HCT116 (cell line): ENCODE results near the gene ISCA2. TPM values are rescaled to one million over a fixed set of nuclear protein-coding genes. Genes with fewer than 3 reads are reported as not detected.

Source experiments
- ATAC-seq: fragments of 200-7000 bp; cut with Tn5 transposase; 2 replicates; pipeline ENCODE4 v1.9.1; 2020; ENCODE audit warnings: mild to moderate bottlenecking, moderate library complexity
- BruUV-seq: library from RNA; stranded (reverse); fragments of 400-500 nt; replicated peaks from 2 replicates; lab custom pipeline; 2021; lab: Mats Ljungman, UMichigan
- CTCF ChIA-PET: fragments of 300-600 bp; sonication (Branson Sonifier 250); formaldehyde crosslinking; loops from one replicate; lab custom pipeline; 2021; ENCODE audit warnings: antibody characterized with exemption; lab: Charles Lee
- POLR2A ChIA-PET: fragments of 300-600, 350-600 bp; sonication (Branson Sonifier 250); formaldehyde crosslinking; loops from one replicate; lab custom pipeline; 2021; ENCODE audit warnings: antibody characterized with exemption; lab: Charles Lee
- RAD21 ChIA-PET, 2 experiments: fragments of 300-600 bp; sonication (Branson Sonifier 250); formaldehyde crosslinking; loops; one replicate each; lab custom pipeline; 2023; ENCODE audit warnings: low total read pairs in 2 of 2; ENCODE audit not compliant: uncharacterized antibody in 2 of 2, unreplicated experiment in 2 of 2, low non-redundant PET in 1 of 2; lab: Charles Lee
- DNase-seq: peaks from one replicate; pipeline ENCODE4 v3.0.0-alpha.2; 2010; ENCODE audit warnings: low read depth, low spot score
- H2AFZ ChIP-seq: fragments of 200-600 bp; shearing (Covaris generic), sonication (generic); 2 replicates; pipeline ENCODE4 v1.6.1; 2017; ENCODE audit warnings: low read depth, mixed run types, mixed read lengths, antibody characterized with exemption, low read length; ENCODE audit not compliant: poor library complexity, severe bottlenecking
- H3K27ac ChIP-seq: 2 replicates; pipeline ENCODE4 v1.5.1; 2012; ENCODE audit warnings: low read depth, low read length
- H3K27me3 ChIP-seq: fragments of 200-600 bp; sonication (generic); 2 replicates; pipeline ENCODE4 v1.6.1; 2016; ENCODE audit warnings: mixed run types, low read length, mixed read lengths; ENCODE audit not compliant: insufficient read depth
- H3K36me3 ChIP-seq, 2 experiments: fragments of 200-500 bp in 1 of 2; fragments of 200-600 bp in 1 of 2; sonication (Bioruptor generic) in 1 of 2; sonication (generic) in 1 of 2; 2 replicates each; pipeline versions ENCODE4 v1.5.1 to v1.6.1; 2014 to 2016; ENCODE audit warnings: low read length in 2 of 2, inconsistent platforms in 1 of 2, mixed read lengths in 1 of 2, mixed run types in 1 of 2; ENCODE audit not compliant: insufficient read depth in 2 of 2, control insufficient read depth in 1 of 2
- H3K4me1 ChIP-seq, 2 experiments: fragments of 200-600 bp in 1 of 2; sonication (generic) in 1 of 2; 2 replicates each; pipeline versions ENCODE4 v1.5.1 to v1.6.1; 2012 to 2017; ENCODE audit warnings: low read length in 2 of 2, inconsistent platforms in 1 of 2, mild to moderate bottlenecking in 1 of 2, mixed read lengths in 1 of 2, mixed run types in 1 of 2, moderate library complexity in 1 of 2; ENCODE audit not compliant: insufficient read depth in 2 of 2, control insufficient read depth in 1 of 2
- H3K4me2 ChIP-seq: fragments of 200-600 bp; sonication (generic); 2 replicates; pipeline ENCODE4 v1.6.1; 2017; ENCODE audit warnings: mixed run types, low read length, mixed read lengths
- H3K4me3 ChIP-seq, 2 experiments: fragments of 200-600 bp in 1 of 2; sonication (generic) in 1 of 2; replicated peaks in 1 of 2; 2 replicates each; pipeline ENCODE4 v1.5.1; 2011 to 2016; ENCODE audit warnings: low read length in 2 of 2, control low read depth in 1 of 2, low read depth in 1 of 2, mild to moderate bottlenecking in 1 of 2, mixed read lengths in 1 of 2, mixed run types in 1 of 2
- H3K79me2 ChIP-seq: fragments of 200-600 bp; sonication (generic); 2 replicates; pipeline ENCODE4 v1.6.1; 2017; ENCODE audit warnings: mild to moderate bottlenecking, mixed run types, low read length, moderate library complexity, mixed read lengths; ENCODE audit not compliant: insufficient read depth
- H3K9ac ChIP-seq: fragments of 200-600 bp; sonication (generic); 2 replicates; pipeline ENCODE4 v1.6.1; 2016; ENCODE audit warnings: low read length, mixed read lengths
- H3K9me2 ChIP-seq: fragments of 200-600 bp; sonication (generic), shearing (Covaris generic); 2 replicates; pipeline ENCODE4 v1.6.1; 2017; ENCODE audit warnings: mixed run types, mild to moderate bottlenecking, moderate library complexity; ENCODE audit not compliant: insufficient read depth
- H3K9me3 ChIP-seq, 2 experiments: fragments of 200-500 bp in 1 of 2; fragments of 200-600 bp in 1 of 2; sonication (Bioruptor generic) in 1 of 2; sonication (generic) in 1 of 2; 2 replicates each; pipeline ENCODE4 v1.6.1; 2014 to 2017; ENCODE audit warnings: low read length in 2 of 2, mixed read lengths in 2 of 2, inconsistent platforms in 1 of 2, low read depth in 1 of 2, mild to moderate bottlenecking in 1 of 2, mixed run types in 1 of 2, moderate library complexity in 1 of 2; ENCODE audit not compliant: control insufficient read depth in 1 of 2, insufficient read depth in 1 of 2
- H4K20me1 ChIP-seq: fragments of 200-600 bp; sonication (generic), shearing (Covaris generic); 2 replicates; pipeline ENCODE4 v1.6.1; 2017; ENCODE audit warnings: mixed run types, mild to moderate bottlenecking, moderate library complexity; ENCODE audit not compliant: insufficient read depth
- CBX3 ChIP-seq: IDR thresholded peaks from 2 replicates; pipeline ENCODE4 v1.6.1; 2012; ENCODE audit warnings: low read depth
- ELF1 ChIP-seq: IDR thresholded peaks from 2 replicates; pipeline ENCODE4 v1.6.1; 2012; ENCODE audit warnings: low read depth, borderline replicate concordance
- EZH2 ChIP-seq: fragments of 200-600 bp; sonication (generic); IDR thresholded peaks from 2 replicates; pipeline ENCODE4 v1.6.1; 2017; ENCODE audit warnings: antibody characterized with exemption, mixed run types
- EZH2phosphoT487 ChIP-seq: fragments of 200-600 bp; IDR thresholded peaks from 2 replicates; pipeline ENCODE4 v1.6.1; 2018; ENCODE audit warnings: antibody characterized with exemption, borderline replicate concordance
- FOSL1 ChIP-seq: IDR thresholded peaks from 2 replicates; pipeline ENCODE4 v1.6.1; 2012; ENCODE audit warnings: low read depth
- JUND ChIP-seq: IDR thresholded peaks from 2 replicates; pipeline ENCODE4 v1.6.1; 2012
- SP1 ChIP-seq: IDR thresholded peaks from 2 replicates; pipeline ENCODE4 v1.6.1; 2012; ENCODE audit warnings: low read depth
- SRF ChIP-seq: IDR thresholded peaks from 2 replicates; pipeline ENCODE4 v1.6.1; 2012; ENCODE audit warnings: low read depth
- TCF7L2 ChIP-seq: IDR thresholded peaks from 2 replicates; pipeline ENCODE4 v1.7.0; 2011; ENCODE audit warnings: borderline replicate concordance, inconsistent platforms; ENCODE audit not compliant: insufficient read depth, insufficient read length; ENCODE audit errors: extremely low read depth
- YY1 ChIP-seq: IDR thresholded peaks from 2 replicates; pipeline ENCODE4 v1.6.1; 2011; ENCODE audit warnings: low read length, low read depth, moderate library complexity, mild to moderate bottlenecking; ENCODE audit not compliant: insufficient replicate concordance; ENCODE audit errors: extremely low read depth
- ZFX ChIP-seq: fragments of 450-650 bp; IDR thresholded peaks from 2 replicates; pipeline ENCODE4 v1.6.1; 2017
- ZNF274 ChIP-seq: fragments of 200-500 bp; sonication (Bioruptor generic); IDR thresholded peaks from 2 replicates; pipeline ENCODE4 v1.6.1; 2014; ENCODE audit warnings: mild to moderate bottlenecking, low read depth, low read length, inconsistent platforms
- intact Hi-C: fragments of 100-400 bp; cut with micrococcal nuclease; formaldehyde crosslinking; loops from 2 replicates; pipeline ENCODE4 v1.10.0; 2022
- total RNA-seq: library from RNA; stranded (reverse); gene quantifications from one replicate; pipeline ENCODE4 v1.2.1, GENCODE V29; 2021; ENCODE audit not compliant: unreplicated experiment
- TF ChIP-seq, protein P1 (sequence below): IDR thresholded peaks from 2 replicates; pipeline ENCODE4 v1.6.1; 2011; ENCODE audit warnings: mild to moderate bottlenecking, low read length, moderate library complexity; ENCODE audit not compliant: insufficient replicate concordance; ENCODE audit errors: extremely low read depth
- TF ChIP-seq, protein P2 (sequence below), 3 experiments: fragments of 200-600 bp in 1 of 3; sonication (generic) in 1 of 3; IDR thresholded peaks in 2 of 3; conservative IDR thresholded peaks in 1 of 3; 2 replicates each; pipeline ENCODE4 v1.5.1; 2012 to 2017; ENCODE audit warnings: low read depth in 2 of 3, low read length in 2 of 3, antibody characterized with exemption in 1 of 3, borderline replicate concordance in 1 of 3, control low read depth in 1 of 3, mild to moderate bottlenecking in 1 of 3, mixed read lengths in 1 of 3, mixed run types in 1 of 3, moderate library complexity in 1 of 3; ENCODE audit not compliant: insufficient read depth in 1 of 3
- TF ChIP-seq, protein P3 (sequence below): IDR thresholded peaks from 2 replicates; pipeline ENCODE4 v1.6.1; 2012
- TF ChIP-seq, protein P4 (sequence below): IDR thresholded peaks from 2 replicates; pipeline ENCODE4 v1.6.1; 2012; ENCODE audit warnings: low read depth

The ISCA2 gene
- total RNA-seq, 1 experiment from 2014 or later = 27.5 TPM

DNA sequence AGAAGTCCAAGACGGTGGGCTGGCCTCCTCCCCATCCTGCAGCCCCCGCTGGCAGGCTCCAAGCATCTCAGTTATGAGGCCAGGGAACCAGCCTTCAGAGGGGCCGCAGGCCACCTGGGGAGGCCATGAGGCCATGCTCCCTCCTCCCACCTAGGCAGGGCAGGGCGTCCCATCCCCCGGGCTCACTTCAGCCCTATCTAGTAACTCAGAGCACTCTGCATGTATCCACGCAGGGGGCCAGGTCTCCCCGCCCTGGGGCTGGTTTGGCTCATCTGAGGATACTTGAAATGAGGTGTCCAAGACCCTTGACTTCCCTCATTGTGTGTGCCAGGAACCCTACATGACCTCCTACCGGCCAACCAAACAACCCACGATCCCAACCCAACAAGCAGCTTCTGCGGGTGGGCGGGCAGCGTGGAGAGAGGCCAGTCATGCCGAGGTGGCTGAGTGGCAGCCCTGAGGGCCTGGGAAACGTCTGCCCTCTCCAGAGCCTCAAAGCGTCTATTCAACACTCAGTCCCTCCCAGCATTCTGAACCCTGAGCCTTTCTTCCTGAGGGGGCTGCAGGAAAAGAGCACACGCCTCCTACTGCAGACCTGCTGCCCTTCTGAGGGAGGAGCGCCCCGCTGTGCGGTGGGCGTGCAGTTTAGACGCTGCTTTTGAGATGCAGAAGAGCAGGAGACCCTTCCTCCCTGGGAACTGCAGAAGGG, 16.8 kb downstream of the ISCA2 start:
- ChIA-PET RAD21 (no interaction called here), CTCF (interaction anchor here (1.4 kb wide), 1 partner anchor 8 kb away, joined by 4 read pairs; no protein-coding TSS in a partner anchor), POLR2A (no interaction called here)
- H3K27ac ChIP-seq = no peak overlapping the region
- no TSS peak for BruUV-seq
- intact Hi-C loops = no loop called here
- no peaks in the 10 kb centered on the region for H3K27me3 ChIP-seq
- no peaks in the 10 kb centered on the region for H3K9me2 ChIP-seq
- no peak for TF ChIP-seq EZH2phosphoT487
- no peak for TF ChIP-seq YY1
- TF ChIP-seq ZFX = no peak
- no peak for TF ChIP-seq ELF1
- TF ChIP-seq, protein P1, sequence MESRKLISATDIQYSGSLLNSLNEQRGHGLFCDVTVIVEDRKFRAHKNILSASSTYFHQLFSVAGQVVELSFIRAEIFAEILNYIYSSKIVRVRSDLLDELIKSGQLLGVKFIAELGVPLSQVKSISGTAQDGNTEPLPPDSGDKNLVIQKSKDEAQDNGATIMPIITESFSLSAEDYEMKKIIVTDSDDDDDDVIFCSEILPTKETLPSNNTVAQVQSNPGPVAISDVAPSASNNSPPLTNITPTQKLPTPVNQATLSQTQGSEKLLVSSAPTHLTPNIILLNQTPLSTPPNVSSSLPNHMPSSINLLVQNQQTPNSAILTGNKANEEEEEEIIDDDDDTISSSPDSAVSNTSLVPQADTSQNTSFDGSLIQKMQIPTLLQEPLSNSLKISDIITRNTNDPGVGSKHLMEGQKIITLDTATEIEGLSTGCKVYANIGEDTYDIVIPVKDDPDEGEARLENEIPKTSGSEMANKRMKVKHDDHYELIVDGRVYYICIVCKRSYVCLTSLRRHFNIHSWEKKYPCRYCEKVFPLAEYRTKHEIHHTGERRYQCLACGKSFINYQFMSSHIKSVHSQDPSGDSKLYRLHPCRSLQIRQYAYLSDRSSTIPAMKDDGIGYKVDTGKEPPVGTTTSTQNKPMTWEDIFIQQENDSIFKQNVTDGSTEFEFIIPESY = no peak
- TF ChIP-seq, protein P2, sequence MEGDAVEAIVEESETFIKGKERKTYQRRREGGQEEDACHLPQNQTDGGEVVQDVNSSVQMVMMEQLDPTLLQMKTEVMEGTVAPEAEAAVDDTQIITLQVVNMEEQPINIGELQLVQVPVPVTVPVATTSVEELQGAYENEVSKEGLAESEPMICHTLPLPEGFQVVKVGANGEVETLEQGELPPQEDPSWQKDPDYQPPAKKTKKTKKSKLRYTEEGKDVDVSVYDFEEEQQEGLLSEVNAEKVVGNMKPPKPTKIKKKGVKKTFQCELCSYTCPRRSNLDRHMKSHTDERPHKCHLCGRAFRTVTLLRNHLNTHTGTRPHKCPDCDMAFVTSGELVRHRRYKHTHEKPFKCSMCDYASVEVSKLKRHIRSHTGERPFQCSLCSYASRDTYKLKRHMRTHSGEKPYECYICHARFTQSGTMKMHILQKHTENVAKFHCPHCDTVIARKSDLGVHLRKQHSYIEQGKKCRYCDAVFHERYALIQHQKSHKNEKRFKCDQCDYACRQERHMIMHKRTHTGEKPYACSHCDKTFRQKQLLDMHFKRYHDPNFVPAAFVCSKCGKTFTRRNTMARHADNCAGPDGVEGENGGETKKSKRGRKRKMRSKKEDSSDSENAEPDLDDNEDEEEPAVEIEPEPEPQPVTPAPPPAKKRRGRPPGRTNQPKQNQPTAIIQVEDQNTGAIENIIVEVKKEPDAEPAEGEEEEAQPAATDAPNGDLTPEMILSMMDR (IDR thresholded peaks at IDR 0.05 in 2 of 3, conservative IDR thresholded peaks at IDR 0.05 in 1 of 3; ENCODE audit: borderline replicate concordance in 1 of 3, insufficient read depth in 1 of 3, low read depth in 2 of 3, low read length in 2 of 3) = no peak
- TF ChIP-seq CBX3 = no peak
- no peak for TF ChIP-seq SP1
- no peak for TF ChIP-seq FOSL1
- TF ChIP-seq, protein P3, sequence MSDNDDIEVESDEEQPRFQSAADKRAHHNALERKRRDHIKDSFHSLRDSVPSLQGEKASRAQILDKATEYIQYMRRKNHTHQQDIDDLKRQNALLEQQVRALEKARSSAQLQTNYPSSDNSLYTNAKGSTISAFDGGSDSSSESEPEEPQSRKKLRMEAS = no peak
- TF ChIP-seq SRF = no peak
- TF ChIP-seq TCF7L2 = no peak
- TF ChIP-seq, protein P4, sequence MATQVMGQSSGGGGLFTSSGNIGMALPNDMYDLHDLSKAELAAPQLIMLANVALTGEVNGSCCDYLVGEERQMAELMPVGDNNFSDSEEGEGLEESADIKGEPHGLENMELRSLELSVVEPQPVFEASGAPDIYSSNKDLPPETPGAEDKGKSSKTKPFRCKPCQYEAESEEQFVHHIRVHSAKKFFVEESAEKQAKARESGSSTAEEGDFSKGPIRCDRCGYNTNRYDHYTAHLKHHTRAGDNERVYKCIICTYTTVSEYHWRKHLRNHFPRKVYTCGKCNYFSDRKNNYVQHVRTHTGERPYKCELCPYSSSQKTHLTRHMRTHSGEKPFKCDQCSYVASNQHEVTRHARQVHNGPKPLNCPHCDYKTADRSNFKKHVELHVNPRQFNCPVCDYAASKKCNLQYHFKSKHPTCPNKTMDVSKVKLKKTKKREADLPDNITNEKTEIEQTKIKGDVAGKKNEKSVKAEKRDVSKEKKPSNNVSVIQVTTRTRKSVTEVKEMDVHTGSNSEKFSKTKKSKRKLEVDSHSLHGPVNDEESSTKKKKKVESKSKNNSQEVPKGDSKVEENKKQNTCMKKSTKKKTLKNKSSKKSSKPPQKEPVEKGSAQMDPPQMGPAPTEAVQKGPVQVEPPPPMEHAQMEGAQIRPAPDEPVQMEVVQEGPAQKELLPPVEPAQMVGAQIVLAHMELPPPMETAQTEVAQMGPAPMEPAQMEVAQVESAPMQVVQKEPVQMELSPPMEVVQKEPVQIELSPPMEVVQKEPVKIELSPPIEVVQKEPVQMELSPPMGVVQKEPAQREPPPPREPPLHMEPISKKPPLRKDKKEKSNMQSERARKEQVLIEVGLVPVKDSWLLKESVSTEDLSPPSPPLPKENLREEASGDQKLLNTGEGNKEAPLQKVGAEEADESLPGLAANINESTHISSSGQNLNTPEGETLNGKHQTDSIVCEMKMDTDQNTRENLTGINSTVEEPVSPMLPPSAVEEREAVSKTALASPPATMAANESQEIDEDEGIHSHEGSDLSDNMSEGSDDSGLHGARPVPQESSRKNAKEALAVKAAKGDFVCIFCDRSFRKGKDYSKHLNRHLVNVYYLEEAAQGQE = no peak
- TF ChIP-seq JUND = no peak
- TF ChIP-seq ZNF274 = no peak
- no peak for TF ChIP-seq EZH2
- H3K4me2 ChIP-seq = peak overlapping the region; percentile 61
- H3K36me3 ChIP-seq = no peaks in the 10 kb centered on the region
- no peak overlapping the region for H2AFZ ChIP-seq
- no peak for DNase-seq
- no peaks in the 10 kb centered on the region for H3K79me2 ChIP-seq
- peaks cover 0 to 20% of the 10 kb centered on the region in 2 experiments; a peak in 2 of 4 replicates for H3K4me1 ChIP-seq
- no peaks in the 10 kb centered on the region for H4K20me1 ChIP-seq
- peak overlapping the region in 1 of 2 experiments; percentile 4; a peak in 1 of 4 replicates for H3K4me3 ChIP-seq
- H3K9me3 ChIP-seq = no peaks in the 10 kb centered on the region
- no peak for ATAC-seq
- peak overlapping the region; percentile 20; the same call in 1 of the 2 replicates for H3K9ac ChIP-seq
